IMR-90 (cell line): ENCODE measurements around the gene MCTP1. TPM values are rescaled to one million over a fixed set of nuclear protein-coding genes. Genes with fewer than 3 reads are reported as not detected.
A peak's percentile ranks its signal among the peaks of the same experiment; 100 is the strongest.

ENCODE experiments used
- ATAC-seq: fragments of 200-7000 bp; cut with Tn5 transposase; 2 replicates; pipeline ENCODE4 v1.9.1; 2020; ENCODE audit warnings: low read depth, mild to moderate bottlenecking, moderate library complexity
- BruUV-seq: library from RNA; stranded (reverse); fragments of 400-500 nt; replicated peaks from 2 replicates; lab custom pipeline; 2021; lab: Mats Ljungman, UMichigan
- CTCF ChIA-PET: fragments of 300-600 bp; formaldehyde crosslinking; extraction: SDS; loops from one replicate; lab custom pipeline; 2021; ENCODE audit warnings: antibody characterized with exemption; lab: Yijun Ruan, JAX
- POLR2A ChIA-PET: fragments of 300-600 bp; sonication (Branson Sonifier 250); formaldehyde crosslinking; loops from one replicate; lab custom pipeline; 2022; ENCODE audit warnings: antibody characterized with exemption; ENCODE audit not compliant: unreplicated experiment; lab: Charles Lee
- DNase-seq: peaks from one replicate; pipeline ENCODE4 v3.0.0; 2013
- H2AFZ ChIP-seq: replicated peaks from 2 replicates; pipeline ENCODE3; 2013; ENCODE audit warnings: low read length, mild to moderate bottlenecking; ENCODE audit not compliant: poor library complexity
- H2AK5ac ChIP-seq: 2 replicates; pipeline ENCODE4 v1.6.1; 2013; ENCODE audit warnings: low read depth, low read length, inconsistent platforms
- H2AK9ac ChIP-seq: replicated peaks from 2 replicates; pipeline ENCODE3; 2013; ENCODE audit warnings: mild to moderate bottlenecking, low read depth, low read length, moderate library complexity; ENCODE audit not compliant: poor library complexity
- H2BK120ac ChIP-seq: 2 replicates; pipeline ENCODE4 v1.6.1; 2013; ENCODE audit warnings: low read depth, low read length, inconsistent platforms
- H2BK15ac ChIP-seq: 3 replicates; pipeline ENCODE4 v1.6.1; 2013; ENCODE audit warnings: low read depth, low read length, inconsistent platforms
- H2BK20ac ChIP-seq: 2 replicates; pipeline ENCODE4 v1.6.1; 2013; ENCODE audit warnings: low read depth, mild to moderate bottlenecking, inconsistent platforms, low read length, moderate library complexity
- H2BK5ac ChIP-seq: 2 replicates; pipeline ENCODE4 v1.6.1; 2013; ENCODE audit warnings: mild to moderate bottlenecking, low read depth, low read length, inconsistent platforms; ENCODE audit not compliant: poor library complexity, severe bottlenecking
- H3K14ac ChIP-seq: replicated peaks from 2 replicates; pipeline ENCODE4 v1.6.1; 2013; ENCODE audit warnings: low read depth, low read length, inconsistent platforms
- H3K18ac ChIP-seq: 2 replicates; pipeline ENCODE4 v1.6.1; 2013; ENCODE audit warnings: low read depth, low read length, control low read depth
- H3K23ac ChIP-seq: 2 replicates; pipeline ENCODE4 v1.6.1; 2013; ENCODE audit warnings: low read depth, low read length, inconsistent platforms
- H3K27ac ChIP-seq: 2 replicates; pipeline ENCODE4 v1.5.1; 2013; ENCODE audit warnings: mild to moderate bottlenecking, control low read depth, low read length; ENCODE audit not compliant: insufficient read depth
- H3K27me3 ChIP-seq: 2 replicates; pipeline ENCODE4 v1.6.1; 2013; ENCODE audit warnings: low read length; ENCODE audit not compliant: control insufficient read depth, insufficient read depth
- H3K36me3 ChIP-seq: 2 replicates; pipeline ENCODE4 v1.6.1; 2013; ENCODE audit warnings: low read length, mixed read lengths; ENCODE audit not compliant: control insufficient read depth, insufficient read depth
- H3K4ac ChIP-seq: 2 replicates; pipeline ENCODE4 v1.6.1; 2013; ENCODE audit warnings: low read depth, low read length, inconsistent platforms
- H3K4me1 ChIP-seq: 2 replicates; pipeline ENCODE4 v1.6.1; 2013; ENCODE audit warnings: low read length, mixed read lengths; ENCODE audit not compliant: control insufficient read depth, insufficient read depth
- H3K4me2 ChIP-seq: 2 replicates; pipeline ENCODE4 v1.6.1; 2013; ENCODE audit warnings: low read depth, mild to moderate bottlenecking, control low read depth, low read length, moderate library complexity
- H3K4me3 ChIP-seq: 2 replicates; pipeline ENCODE4 v1.5.1; 2013; ENCODE audit warnings: low read depth, mild to moderate bottlenecking, control low read depth, low read length, moderate library complexity; ENCODE audit not compliant: insufficient read depth
- H3K56ac ChIP-seq: 2 replicates; pipeline ENCODE4 v1.6.1; 2013; ENCODE audit warnings: low read length, inconsistent platforms; ENCODE audit not compliant: insufficient read depth; ENCODE audit errors: extremely low read depth
- H3K79me1 ChIP-seq, 2 experiments: 2 replicates each; pipeline ENCODE4 v1.6.1; 2013; ENCODE audit warnings: low read length in 2 of 2, inconsistent platforms in 1 of 2, low read depth in 1 of 2
- H3K9ac ChIP-seq: 2 replicates; pipeline ENCODE4 v1.6.1; 2013; ENCODE audit warnings: low read depth, low read length, control low read depth
- H3K9me1 ChIP-seq: 2 replicates; pipeline ENCODE4 v1.6.1; 2013; ENCODE audit warnings: low read length, inconsistent platforms; ENCODE audit not compliant: insufficient read depth
- H3K9me3 ChIP-seq: 2 replicates; pipeline ENCODE4 v1.6.1; 2013; ENCODE audit warnings: low read length; ENCODE audit not compliant: control insufficient read depth, insufficient read depth
- H4K20me1 ChIP-seq: 2 replicates; pipeline ENCODE4 v1.6.1; 2013; ENCODE audit warnings: low read length, inconsistent platforms; ENCODE audit not compliant: insufficient read depth
- H4K5ac ChIP-seq: 2 replicates; pipeline ENCODE4 v1.6.1; 2013; ENCODE audit warnings: mild to moderate bottlenecking, low read depth, low read length, control low read depth
- H4K8ac ChIP-seq, 2 experiments: 2 replicates each; pipeline ENCODE4 v1.6.1; 2013; ENCODE audit warnings: low read depth in 2 of 2, low read length in 2 of 2, control low read depth in 1 of 2, inconsistent platforms in 1 of 2
- H4K91ac ChIP-seq: 2 replicates; pipeline ENCODE4 v1.6.1; 2013; ENCODE audit warnings: low read depth, low read length, inconsistent platforms; ENCODE audit not compliant: insufficient read depth
- CTCF ChIP-seq: conservative IDR thresholded peaks from 2 replicates; pipeline ENCODE4 v1.5.1; 2012; ENCODE audit warnings: mild to moderate bottlenecking, low read depth, low read length, improper control_type of control experiment
- MAFK ChIP-seq: IDR thresholded peaks from 2 replicates; pipeline ENCODE4 v1.6.1; 2012; ENCODE audit warnings: low read depth, low read length, improper control_type of control experiment
- NFE2L2 ChIP-seq: fragments of 150-350 bp; IDR thresholded peaks from 2 replicates; pipeline ENCODE4 v1.6.1; 2016; ENCODE audit warnings: low read depth, mild to moderate bottlenecking, low read length
- WGBS, 2 experiments: methylation state at CpG; one replicate each; pipeline versions ENCODE4 v1.1.5 to v1.1.7; 2013; ENCODE audit warnings: missing lambda C conversion rate in 2 of 2; ENCODE audit not compliant: insufficient read length in 1 of 2; ENCODE audit errors: extremely low coverage in 2 of 2; 5-methylcytosine and 5-hydroxymethylcytosine counted together
- dilution Hi-C: fragments of 300-500 bp; cut with HindIII; formaldehyde crosslinking; loops from one replicate; pipeline ENCODE4 v1.14.3; 2018; ENCODE audit warnings: low sequenced_read_pairs; ENCODE audit not compliant: unreplicated experiment
- in situ Hi-C: fragments of 300-500 bp; cut with MboI; formaldehyde crosslinking; loops from 3 replicates; pipeline ENCODE4 v1.14.3; 2019; ENCODE audit warnings: low sequenced_read_pairs, inconsistent platforms, mixed read lengths
- intact Hi-C: fragments of 100-400 bp; cut with micrococcal nuclease; formaldehyde crosslinking; loops from 2 replicates; pipeline ENCODE4 v1.10.0; 2022
- polyA plus RNA-seq, 3 experiments: library from polyadenylated mRNA; depleted of rRNA; stranded (reverse); fragments of >200 nt; gene quantifications; 2 replicates each; pipeline ENCODE4 v1.2.3, GENCODE V29; 2012; ENCODE audit warnings: low replicate concordance in 1 of 3
- total RNA-seq: library from RNA; depleted of rRNA; stranded (reverse); fragments of >200 nt; gene quantifications from 2 replicates; pipeline ENCODE4 v1.2.3, GENCODE V29; 2012

The MCTP1 gene
- total and polyA plus RNA-seq, 2 of the 4 experiments (the other 2 are of a cell fraction): 0.21 TPM; not detected in 1

- Histone ChIP-seq H3K9me3 (no peaks in the 10 kb centered on the region), H3K27ac (no peak overlapping the region), H3K79me1 (no peaks in the 10 kb centered on the region), H3K9me1 (no peaks in the 10 kb centered on the region), H3K14ac (no peak overlapping the region), H4K91ac (no peak overlapping the region), H3K4me2 (no peak overlapping the region), H3K56ac (no peak overlapping the region), H3K27me3 (0 out of 2 replicates have a peak, but pooled peaks cover 1% of the 10 kb centered on the region), H4K8ac (no peak overlapping the region), H3K18ac (no peak overlapping the region), H3K4me3 (no peak overlapping the region), H2AFZ (no peak overlapping the region), H3K4ac (no peak overlapping the region), H4K20me1 (no peaks in the 10 kb centered on the region), H2BK120ac (no peak overlapping the region), H2BK15ac (no peak overlapping the region), H3K4me1 (no peaks in the 10 kb centered on the region), H3K23ac (no peak overlapping the region), H2AK5ac (no peak overlapping the region), H4K5ac (no peak overlapping the region), H2BK20ac (no peak overlapping the region), H2AK9ac (no peak overlapping the region), H3K36me3 (no peaks in the 10 kb centered on the region), H3K9ac (no peak overlapping the region), H2BK5ac (no peak overlapping the region)
- no TSS peak for BruUV-seq
- ChIA-PET CTCF (interaction anchor here (0.6 to 1.0 kb wide), 2 partner anchors 11 to 514 kb away, joined by 3 to 5 read pairs; no protein-coding TSS in a partner anchor), POLR2A (no interaction called here)
- WGBS, 2 experiments: no CpG with 5 or more reads among the region's 2 CpGs
- TF ChIP-seq MAFK: peak; percentile 69
- TF ChIP-seq NFE2L2: peak; percentile 93
- TF ChIP-seq CTCF: no peak
- DNase-seq (no peak), ATAC-seq (no peak)
- intact Hi-C loops: no loop called here
- in situ Hi-C loops: no loop called here
- dilution Hi-C loops: no loop called here
Observed at GRCh38 chr5:94749042-94749441, 535.9 kb downstream of the MCTP1 start.
